H1 (cell line): ENCODE data around the gene TFAP2A. TPM values are rescaled to one million over a fixed set of nuclear protein-coding genes. Genes with fewer than 3 reads are reported as not detected.

ENCODE experiments used
- CTCF ChIA-PET: fragments of 300-600 bp; sonication (Branson Sonifier 250); formaldehyde crosslinking; loops from one replicate; lab custom pipeline; 2021; ENCODE audit not compliant: partially characterized antibody; lab: Charles Lee
- POLR2A ChIA-PET: fragments of 300-600 bp; sonication (Branson Sonifier 250); formaldehyde crosslinking; loops from one replicate; lab custom pipeline; 2021; ENCODE audit warnings: inconsistent platforms; ENCODE audit not compliant: partially characterized antibody; lab: Charles Lee
- DNase-seq, 2 experiments: peaks; one replicate each; pipeline versions ENCODE4 v3.0.0 to v3.0.0-alpha.2; 2010 to 2022; ENCODE audit warnings: low spot score in 2 of 2, low read depth in 1 of 2, mixed read lengths in 1 of 2
- FAIRE-seq: peaks from 2 replicates; lab custom pipeline; 2011; peaks lifted over from hg19 to GRCh38; lab: Jason Lieb, UNC
- H2AFZ ChIP-seq: 2 replicates; pipeline ENCODE4 v1.8.1; 2012; ENCODE audit warnings: low read length, inconsistent platforms
- H2AK5ac ChIP-seq: 2 replicates; pipeline ENCODE4 v1.6.1; 2013; ENCODE audit warnings: low read depth, low read length
- H2BK120ac ChIP-seq: replicated peaks from 2 replicates; pipeline ENCODE3; 2013; ENCODE audit warnings: low read depth, low read length, inconsistent platforms
- H2BK12ac ChIP-seq: 2 replicates; pipeline ENCODE4 v1.6.1; 2013; ENCODE audit warnings: low read depth, low read length
- H2BK15ac ChIP-seq: 2 replicates; pipeline ENCODE4 v1.6.1; 2013; ENCODE audit warnings: low read length
- H2BK20ac ChIP-seq: 2 replicates; pipeline ENCODE4 v1.6.1; 2013; ENCODE audit warnings: low read length
- H2BK5ac ChIP-seq: 2 replicates; pipeline ENCODE4 v1.6.1; 2013; ENCODE audit warnings: low read depth, low read length
- H3K14ac ChIP-seq: 2 replicates; pipeline ENCODE4 v1.6.1; 2013; ENCODE audit warnings: inconsistent platforms; ENCODE audit not compliant: insufficient read length
- H3K18ac ChIP-seq: 2 replicates; pipeline ENCODE4 v1.6.1; 2013; ENCODE audit warnings: low read length; ENCODE audit errors: extremely low read depth
- H3K23ac ChIP-seq: 2 replicates; pipeline ENCODE4 v1.6.1; 2013; ENCODE audit warnings: inconsistent platforms; ENCODE audit not compliant: insufficient read length
- H3K23me2 ChIP-seq: 2 replicates; pipeline ENCODE4 v1.6.1; 2013; ENCODE audit warnings: low read depth, low read length
- H3K27ac ChIP-seq: 2 replicates; pipeline ENCODE4 v1.6.1; 2011; ENCODE audit warnings: low read depth, low read length, inconsistent platforms
- H3K27me3 ChIP-seq, 4 experiments: replicated peaks in 1 of 4; 1 replicate in 1 of 4; 2 replicates in 3 of 4; pipeline versions ENCODE4 v1.6.1 to v1.8.1; 2011 to 2013; ENCODE audit warnings: low read length in 3 of 4, mild to moderate bottlenecking in 3 of 4, inconsistent platforms in 2 of 4, mixed read lengths in 2 of 4, moderate library complexity in 1 of 4; ENCODE audit not compliant: control insufficient read depth in 3 of 4, insufficient read depth in 3 of 4; ENCODE audit errors: extremely low read depth in 1 of 4
- H3K36me3 ChIP-seq, 4 experiments: 2 replicates each; pipeline versions ENCODE4 v1.6.1 to v1.8.1; 2011 to 2013; ENCODE audit warnings: mild to moderate bottlenecking in 4 of 4, low read length in 3 of 4, moderate library complexity in 2 of 4, control low read depth in 1 of 4, inconsistent platforms in 1 of 4; ENCODE audit not compliant: insufficient read depth in 4 of 4, control insufficient read depth in 2 of 4
- H3K4ac ChIP-seq: replicated peaks from 2 replicates; pipeline ENCODE3; 2013; ENCODE audit warnings: low read length, low read depth, mixed read lengths, inconsistent platforms; ENCODE audit not compliant: insufficient read length
- H3K4me1 ChIP-seq, 4 experiments: replicated peaks in 1 of 4; 1 replicate in 1 of 4; 2 replicates in 3 of 4; pipeline versions ENCODE4 v1.6.1 to v1.8.1; 2011 to 2013; ENCODE audit warnings: low read length in 3 of 4, inconsistent platforms in 2 of 4, mixed read lengths in 1 of 4; ENCODE audit not compliant: insufficient read depth in 4 of 4, control insufficient read depth in 3 of 4
- H3K4me2 ChIP-seq, 2 experiments: 2 replicates each; pipeline versions ENCODE4 v1.6.1 to v1.8.1; 2011 to 2013; ENCODE audit warnings: low read depth in 2 of 2, low read length in 2 of 2, control low read depth in 1 of 2, inconsistent platforms in 1 of 2, mild to moderate bottlenecking in 1 of 2; ENCODE audit not compliant: insufficient read depth in 1 of 2
- H3K4me3 ChIP-seq, 4 experiments: fragments of 200-600, 300-600 bp in 1 of 4; sonication (generic), shearing (Covaris generic), sonication (Bioruptor Twin) in 1 of 4; 2 replicates each; pipeline versions ENCODE4 v1.5.1 to v1.8.1; 2011 to 2016; ENCODE audit warnings: low read length in 4 of 4, low read depth in 3 of 4, control low read depth in 2 of 4, inconsistent platforms in 2 of 4, mild to moderate bottlenecking in 2 of 4, mixed read lengths in 1 of 4, moderate library complexity in 1 of 4; ENCODE audit not compliant: insufficient read depth in 2 of 4; ENCODE audit errors: extremely low read depth in 1 of 4
- H3K56ac ChIP-seq: replicated peaks from 2 replicates; pipeline ENCODE3; 2013; ENCODE audit warnings: low read depth, mild to moderate bottlenecking, mixed read lengths, low read length, inconsistent platforms; ENCODE audit not compliant: insufficient read length
- H3K79me1 ChIP-seq: 2 replicates; pipeline ENCODE4 v1.6.1; 2013; ENCODE audit warnings: low read depth, low read length, control low read depth
- H3K79me2 ChIP-seq, 2 experiments: 2 replicates each; pipeline versions ENCODE4 v1.6.1 to v1.8.1; 2012 to 2013; ENCODE audit warnings: low read length in 2 of 2, mild to moderate bottlenecking in 2 of 2, inconsistent platforms in 1 of 2; ENCODE audit not compliant: insufficient read depth in 2 of 2, control insufficient read depth in 1 of 2
- H3K9ac ChIP-seq, 4 experiments: replicated peaks in 1 of 4; 1 replicate in 1 of 4; 2 replicates in 3 of 4; pipeline versions ENCODE4 v1.6.1 to v1.8.1; 2011 to 2013; ENCODE audit warnings: low read depth in 3 of 4, low read length in 3 of 4, control low read depth in 2 of 4, mild to moderate bottlenecking in 2 of 4, moderate library complexity in 2 of 4, inconsistent platforms in 1 of 4; ENCODE audit errors: extremely low read depth in 1 of 4
- H3K9me3 ChIP-seq, 2 experiments: 2 replicates each; pipeline versions ENCODE4 v1.6.1 to v1.8.1; 2012 to 2013; ENCODE audit warnings: mild to moderate bottlenecking in 2 of 2, moderate library complexity in 2 of 2, control low read depth in 1 of 2, inconsistent platforms in 1 of 2, low read depth in 1 of 2, low read length in 1 of 2, mixed read lengths in 1 of 2; ENCODE audit not compliant: insufficient read depth in 2 of 2
- H4K20me1 ChIP-seq, 2 experiments: replicated peaks in 1 of 2; 2 replicates each; pipeline versions ENCODE3 to v1.8.1; 2011 to 2013; ENCODE audit warnings: inconsistent platforms in 2 of 2, low read length in 2 of 2, mild to moderate bottlenecking in 1 of 2; ENCODE audit not compliant: insufficient read depth in 2 of 2, control insufficient read depth in 1 of 2
- H4K5ac ChIP-seq: 2 replicates; pipeline ENCODE4 v1.6.1; 2013; ENCODE audit warnings: low read length, low read depth, mixed read lengths, inconsistent platforms; ENCODE audit not compliant: insufficient read length
- H4K8ac ChIP-seq: 2 replicates; pipeline ENCODE4 v1.8.0; 2013; ENCODE audit warnings: mild to moderate bottlenecking, moderate library complexity, low read length, inconsistent platforms; ENCODE audit not compliant: insufficient read depth; ENCODE audit errors: extremely low read depth
- H4K91ac ChIP-seq: replicated peaks from 2 replicates; pipeline ENCODE3; 2013; ENCODE audit warnings: low read length, mixed read lengths, inconsistent platforms; ENCODE audit not compliant: insufficient read length
- EZH2 ChIP-seq: fragments of 200-600 bp; sonication (generic); IDR thresholded peaks from 2 replicates; pipeline ENCODE4 v1.7.1; 2012; ENCODE audit warnings: low read depth, mild to moderate bottlenecking, moderate library complexity, low read length, inconsistent platforms; ENCODE audit not compliant: severe bottlenecking
- KDM4A ChIP-seq: IDR thresholded peaks from one replicate; pipeline ENCODE4 v1.7.1; 2012; ENCODE audit warnings: low read depth, mild to moderate bottlenecking, moderate library complexity, low read length, inconsistent platforms; ENCODE audit not compliant: severe bottlenecking
- KDM5A ChIP-seq: fragments of 200-600 bp; IDR thresholded peaks from 2 replicates; pipeline ENCODE4 v1.7.1; 2012; ENCODE audit warnings: mild to moderate bottlenecking, low read length, inconsistent platforms, mixed read lengths
- RXRA ChIP-seq: IDR thresholded peaks from 2 replicates; pipeline ENCODE4 v1.6.1; 2011; ENCODE audit warnings: low read depth, mild to moderate bottlenecking, low read length, moderate library complexity; ENCODE audit not compliant: insufficient read depth
- SP1 ChIP-seq: IDR thresholded peaks from 2 replicates; pipeline ENCODE4 v1.6.1; 2011; ENCODE audit warnings: low read depth, low read length
- WGBS, 2 experiments: shearing (Covaris generic) in 1 of 2; methylation state at CpG; one replicate each; pipeline versions ENCODE4 v1.1.6 to v1.1.7; 2013 to 2015; ENCODE audit warnings: low lambda C conversion rate in 2 of 2, mixed read lengths in 2 of 2, inconsistent platforms in 1 of 2, low coverage in 1 of 2, missing lambda C conversion rate in 1 of 2; ENCODE audit not compliant: insufficient replicate concordance in 2 of 2, insufficient coverage in 1 of 2, insufficient read length in 1 of 2; ENCODE audit errors: extremely low coverage in 1 of 2, missing lambda C conversion rate in 1 of 2; 5-methylcytosine and 5-hydroxymethylcytosine counted together
- long read RNA-seq, 2 experiments: library from RNA in 1 of 2; library from capped mRNA in 1 of 2; stranded (forward); transcript quantifications; one replicate each; pipeline ENCODE4 v2.0.0, GENCODE V29; 2021; ENCODE audit warnings: inconsistent platforms in 1 of 2
- polyA minus RNA-seq, 3 experiments: library from RNA; depleted of rRNA, polyadenylated mRNA; stranded (reverse); fragments of >200 nt; gene quantifications; 1 replicate in 2 of 3; 2 replicates in 1 of 3; pipeline ENCODE4 v1.2.3, GENCODE V29; 2011
- polyA plus RNA-seq, 7 experiments: library from polyadenylated mRNA; depleted of rRNA in 3 of 7; stranded (reverse) in 5 of 7; unstranded in 2 of 7; fragments of >200 nt in 5 of 7; fragments of 200-250 nt in 2 of 7; gene quantifications; 1 replicate in 5 of 7; 2 replicates in 1 of 7; 4 replicates in 1 of 7; pipeline versions ENCODE4 v1.2.1 to v1.2.3, GENCODE V29; 2011 to 2013; ENCODE audit warnings: missing spikeins in 2 of 7, mixed read lengths in 2 of 7
- total RNA-seq: library from RNA; stranded (reverse); fragmentation: NEBNext Ultra II Directional; extraction: Animal tissue kit (Norgen Biotek cat#: 25700); gene quantifications from 2 replicates; pipeline ENCODE4 v1.2.1, GENCODE V29; 2021

Gene TFAP2A
- 0.10 TPM in 1 of 2 replicates, not detected in the other for total RNA-seq
- 0.23 and 0.24 TPM in 2 replicates for polyA plus RNA-seq (2011; rRNA removed)
- polyA plus RNA-seq (2011; cell fraction: cytosol; rRNA removed), result 0.12 TPM
- polyA plus RNA-seq (2011; cell fraction: nucleus; rRNA removed), result 0.24 TPM
- 0.25 to 0.49 TPM (median 0.33 TPM) in 4 replicates for polyA plus RNA-seq (2012, experiment 1 of 2)
- polyA plus RNA-seq (2012, experiment 2 of 2), result 0.30 TPM
- polyA plus RNA-seq (2013, experiment 1 of 2), result 0.08 TPM
- 0.07 TPM for polyA plus RNA-seq (2013, experiment 2 of 2)
- polyA minus RNA-seq (2011; rRNA and poly(A)+ RNA removed), result 0.41 TPM in 1 of 2 replicates, not detected in the other
- 2.3 TPM for polyA minus RNA-seq (2011; cell fraction: cytosol; rRNA and poly(A)+ RNA removed)
- 1.1 TPM for polyA minus RNA-seq (2011; cell fraction: nucleus; rRNA and poly(A)+ RNA removed)
- long read RNA-seq, experiment 1, result 0 reads
- long read RNA-seq, experiment 2, result 0 reads

- WGBS, 2 experiments, result 4% methylated on average over 52 of the region's 58 CpGs; no CpG with 5 or more reads in 1 of the 2 experiments
- no peak within 1 kb of the TSS for H2AFZ ChIP-seq
- no peak within 1 kb of the TSS for H3K27ac ChIP-seq
- H2AK5ac ChIP-seq, result 0 out of 2 replicates have a peak within 1 kb of the TSS, but pooled peaks have one; percentile 25
- peak within 1 kb of the TSS; percentile 22 to 58 (median 47); a peak in 7 of 8 replicates for H3K4me3 ChIP-seq
- DNase-seq (peak in 1 of 2 experiments; percentile 78), FAIRE-seq (peak; percentile 69)
- H3K18ac ChIP-seq, result peak within 1 kb of the TSS; percentile 48; the same call in 1 of the 2 replicates
- H2BK120ac ChIP-seq, result peak within 1 kb of the TSS; percentile 34
- no peak within 1 kb of the TSS for H3K23ac ChIP-seq
- no peak within 1 kb of the TSS for H3K56ac ChIP-seq
- no peak within 1 kb of the TSS for H4K91ac ChIP-seq
- H2BK15ac ChIP-seq, result peak within 1 kb of the TSS; percentile 67; the same call in 1 of the 2 replicates
- no peaks in the 10 kb centered on the region; a peak in 1 of 8 replicates for H3K36me3 ChIP-seq
- no peaks in the 10 kb centered on the region for H3K79me2 ChIP-seq
- H3K4me1 ChIP-seq, result peaks cover 6 to 56% (median 37%) of the 10 kb centered on the region in 4 experiments
- H3K79me1 ChIP-seq, result no peaks in the 10 kb centered on the region
- no peak within 1 kb of the TSS for H3K9ac ChIP-seq
- ChIA-PET POLR2A (interaction anchor here (0.9 to 2.8 kb wide), 10 partner anchors 9 to 342 kb away, joined by 3 to 10 read pairs (median 4); no protein-coding TSS in a partner anchor), CTCF (interaction anchor here (0.5 to 21.9 kb wide), 22 partner anchors 8 to 1364 kb away, joined by 3 to 365 read pairs (median 4); no protein-coding TSS in a partner anchor)
- H2BK12ac ChIP-seq, result peak within 1 kb of the TSS; percentile 89
- H3K9me3 ChIP-seq, result no peaks in the 10 kb centered on the region
- H3K4ac ChIP-seq, result no peak within 1 kb of the TSS
- peak within 1 kb of the TSS; percentile 63 for H3K4me2 ChIP-seq
- H2BK5ac ChIP-seq, result no peak within 1 kb of the TSS
- H2BK20ac ChIP-seq, result peak within 1 kb of the TSS; percentile 57; the same call in 1 of the 2 replicates
- H3K14ac ChIP-seq, result no peak within 1 kb of the TSS
- H3K27me3 ChIP-seq, result peaks cover 77 to 98% (median 93%) of the 10 kb centered on the region in 4 experiments
- peaks cover 16% of the 10 kb centered on the region; the same call in 1 of the 2 replicates for H3K23me2 ChIP-seq
- peaks cover 13 to 22% of the 10 kb centered on the region in 2 experiments for H4K20me1 ChIP-seq
- H4K5ac ChIP-seq, result no peak within 1 kb of the TSS
- peak within 1 kb of the TSS; percentile 4; the same call in 1 of the 2 replicates for H4K8ac ChIP-seq
- TF ChIP-seq KDM4A (peak; percentile 46), RXRA (no peak), KDM5A (no peak), SP1 (peak; percentile 83), EZH2 (peak; percentile 36)
Measured at GRCh38 chr6:10414756-10415616, at the start of gene TFAP2A. TSS of gene TFAP2A (minus strand) at chr6:10415074. CDS start at chr6:10414991, 83 bp downstream.
